Right atrium auricular region (tissue), 2 donors: ENCODE results near the gene PARP11. TPM values are rescaled to one million over a fixed set of nuclear protein-coding genes. Genes with fewer than 3 reads are reported as not detected.

Experiments used
- DNase-seq: peaks from one replicate; pipeline ENCODE4 v3.0.0-alpha.2; 2019; ENCODE audit warnings: low spot score
- H3K27ac ChIP-seq, 2 donors: fragments of 200-600 bp; sonication (generic); 1 replicate in 1 of 2; 2 replicates in 1 of 2; pipeline ENCODE4 v1.5.1; 2016 to 2019
- H3K27me3 ChIP-seq, 2 donors: fragments of 200-600 bp; sonication (generic); one replicate each; pipeline versions ENCODE4 v1.5.1 to v1.6.0; 2017 to 2019
- H3K36me3 ChIP-seq: fragments of 200-600 bp; sonication (generic); one replicate; pipeline ENCODE4 v1.5.1; 2016
- H3K4me1 ChIP-seq, 2 donors: fragments of 200-600 bp; sonication (generic); one replicate each; pipeline versions ENCODE4 v1.5.1 to v1.6.0; 2017 to 2019
- H3K4me3 ChIP-seq, 2 donors: fragments of 200-600 bp; sonication (generic); 1 replicate in 1 of 2; 2 replicates in 1 of 2; pipeline ENCODE4 v1.5.1; 2017 to 2019; ENCODE audit warnings: mild to moderate bottlenecking in 1 of 2, moderate library complexity in 1 of 2
- H3K9me3 ChIP-seq, 2 donors: fragments of 200-600 bp; sonication (generic); one replicate each; pipeline ENCODE4 v1.5.1; 2019
- total RNA-seq, 2 donors: library from RNA; depleted of rRNA; stranded (reverse); fragments of >200 nt; gene quantifications; one replicate each; pipeline ENCODE4 v1.1.0, GENCODE V29; 2016
- TF ChIP-seq, protein P1 (sequence below), 2 donors: fragments of 200-600 bp; sonication (generic); IDR thresholded peaks; one replicate each; pipeline ENCODE4 v1.5.1; 2019; ENCODE audit warnings: antibody characterized with exemption in 2 of 2

PARP11 gene
- total RNA-seq, 2 donors from 2014 or later, result 2.6 to 2.9 TPM

- Histone ChIP-seq H3K27ac (no peak overlapping the region), H3K4me1 (no peaks in the 10 kb centered on the region), H3K9me3 (no peaks in the 10 kb centered on the region), H3K27me3 (no peaks in the 10 kb centered on the region), H3K4me3 (no peak overlapping the region), H3K36me3 (no peaks in the 10 kb centered on the region)
- TF ChIP-seq, protein P1, sequence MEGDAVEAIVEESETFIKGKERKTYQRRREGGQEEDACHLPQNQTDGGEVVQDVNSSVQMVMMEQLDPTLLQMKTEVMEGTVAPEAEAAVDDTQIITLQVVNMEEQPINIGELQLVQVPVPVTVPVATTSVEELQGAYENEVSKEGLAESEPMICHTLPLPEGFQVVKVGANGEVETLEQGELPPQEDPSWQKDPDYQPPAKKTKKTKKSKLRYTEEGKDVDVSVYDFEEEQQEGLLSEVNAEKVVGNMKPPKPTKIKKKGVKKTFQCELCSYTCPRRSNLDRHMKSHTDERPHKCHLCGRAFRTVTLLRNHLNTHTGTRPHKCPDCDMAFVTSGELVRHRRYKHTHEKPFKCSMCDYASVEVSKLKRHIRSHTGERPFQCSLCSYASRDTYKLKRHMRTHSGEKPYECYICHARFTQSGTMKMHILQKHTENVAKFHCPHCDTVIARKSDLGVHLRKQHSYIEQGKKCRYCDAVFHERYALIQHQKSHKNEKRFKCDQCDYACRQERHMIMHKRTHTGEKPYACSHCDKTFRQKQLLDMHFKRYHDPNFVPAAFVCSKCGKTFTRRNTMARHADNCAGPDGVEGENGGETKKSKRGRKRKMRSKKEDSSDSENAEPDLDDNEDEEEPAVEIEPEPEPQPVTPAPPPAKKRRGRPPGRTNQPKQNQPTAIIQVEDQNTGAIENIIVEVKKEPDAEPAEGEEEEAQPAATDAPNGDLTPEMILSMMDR (IDR thresholded peaks at IDR 0.05), result no peak
- no peak for DNase-seq
These were observed 80.4 kb downstream of the PARP11 start for GRCh38 chr12:3792623-3793288.

- no peaks in the 10 kb centered on the region for H3K9me3 ChIP-seq
- no peak overlapping the region for H3K27ac ChIP-seq
- H3K36me3 ChIP-seq, result no peaks in the 10 kb centered on the region
- no peak overlapping the region for H3K4me3 ChIP-seq
- TF ChIP-seq, protein P1 (IDR thresholded peaks at IDR 0.05), result no peak
- H3K4me1 ChIP-seq, result no peaks in the 10 kb centered on the region
- DNase-seq, result no peak
- no peaks in the 10 kb centered on the region for H3K27me3 ChIP-seq
These were observed 81.8 kb downstream of the PARP11 start for GRCh38 chr12:3791256-3791874.

- TF ChIP-seq, protein P1 (IDR thresholded peaks at IDR 0.05), result no peak
- Histone ChIP-seq H3K27ac (no peak overlapping the region), H3K36me3 (no peaks in the 10 kb centered on the region), H3K4me3 (no peak overlapping the region), H3K27me3 (no peaks in the 10 kb centered on the region), H3K9me3 (no peaks in the 10 kb centered on the region), H3K4me1 (no peaks in the 10 kb centered on the region)
- DNase-seq, result no peak
These were observed 82.6 kb downstream of the PARP11 start for GRCh38 chr12:3790642-3791041.

GRCh38 chr12:3789838-3790237 lies 83.4 kb downstream of the PARP11 start:
- H3K4me1 ChIP-seq, result no peaks in the 10 kb centered on the region
- H3K27me3 ChIP-seq, result no peaks in the 10 kb centered on the region
- no peaks in the 10 kb centered on the region for H3K9me3 ChIP-seq
- H3K27ac ChIP-seq, result no peak overlapping the region
- no peaks in the 10 kb centered on the region for H3K36me3 ChIP-seq
- no peak for DNase-seq
- no peak overlapping the region for H3K4me3 ChIP-seq
- TF ChIP-seq, protein P1 (IDR thresholded peaks at IDR 0.05), result no peak

DNA sequence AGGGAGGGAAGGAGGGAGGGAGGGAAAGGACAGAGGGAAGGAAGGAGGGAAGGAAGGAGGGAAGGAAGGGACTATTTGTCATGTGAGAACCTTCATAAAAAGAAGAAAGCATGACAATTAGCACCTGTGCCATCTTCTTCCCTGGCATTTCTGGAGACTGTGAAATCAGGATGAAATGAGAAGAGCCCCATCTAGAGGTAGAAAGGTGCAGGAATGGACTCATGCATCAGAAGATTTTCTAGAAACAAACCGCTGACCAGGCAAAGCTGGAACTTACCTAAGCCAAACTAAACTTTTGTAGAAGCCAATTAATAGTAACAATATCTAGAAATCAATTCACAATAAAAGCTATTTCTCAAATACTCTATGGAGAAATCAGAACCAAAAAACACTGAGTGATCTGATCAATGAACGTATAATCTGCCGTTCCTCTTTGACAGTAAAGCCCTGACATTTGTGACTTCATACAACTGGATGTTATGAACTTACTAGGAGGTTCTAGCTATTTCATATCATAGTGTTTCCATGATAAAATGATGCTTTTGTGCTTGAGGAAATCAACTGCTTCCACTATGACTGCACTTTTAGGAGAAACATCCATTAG lies 95.9 kb downstream of the PARP11 start:
- no peak overlapping the region for H3K4me3 ChIP-seq
- H3K4me1 ChIP-seq, result no peaks in the 10 kb centered on the region
- no peaks in the 10 kb centered on the region for H3K36me3 ChIP-seq
- no peak overlapping the region for H3K27ac ChIP-seq
- no peak for DNase-seq
- TF ChIP-seq, protein P1 (IDR thresholded peaks at IDR 0.05), result peak; percentile 37 to 76
- no peaks in the 10 kb centered on the region for H3K27me3 ChIP-seq
- no peaks in the 10 kb centered on the region for H3K9me3 ChIP-seq
